ENCODE measurements around the gene KDM3B. TPM values are rescaled to one million over a fixed set of nuclear protein-coding genes. Genes with fewer than 3 reads are reported as not detected.

KDM3B gene
- total and polyA plus RNA-seq, 12 donors, result 23.2 to 68.4 (median 49.4) TPM

DNA sequence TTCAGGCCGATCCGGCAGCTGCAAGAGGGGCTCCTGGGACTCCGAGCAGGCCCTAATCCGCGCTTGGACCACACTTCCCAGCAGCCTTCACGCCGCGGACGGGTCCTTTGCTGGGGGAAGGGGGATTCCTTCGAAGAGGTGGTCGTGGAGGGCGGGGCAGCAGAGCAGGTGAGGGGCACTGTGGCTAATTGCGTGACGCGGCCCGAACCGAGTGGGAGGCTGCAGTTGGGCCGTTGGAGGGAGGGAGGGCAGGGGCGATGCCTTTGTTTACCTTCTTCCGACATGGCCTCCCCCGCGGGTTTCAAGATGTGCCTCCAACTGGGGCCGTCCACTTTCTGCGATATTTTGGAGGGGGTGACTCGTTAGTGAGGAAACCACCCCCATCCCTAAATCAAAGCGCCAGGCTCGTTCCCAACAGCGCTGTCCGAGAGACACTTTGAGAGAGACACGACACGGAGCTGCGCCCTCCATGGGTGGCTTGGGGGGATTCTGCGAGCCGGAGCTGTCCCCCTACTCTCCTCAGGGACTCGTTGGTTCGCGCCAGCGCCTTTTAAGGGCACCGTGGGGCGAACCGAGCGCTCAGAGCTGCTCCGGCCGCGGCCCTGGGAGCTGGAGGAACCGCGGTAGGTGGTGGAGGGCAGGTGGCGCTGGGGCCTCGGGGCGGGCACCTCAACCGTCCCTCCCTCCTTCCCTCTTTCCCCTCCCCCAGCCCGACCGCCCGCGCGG is 14.6 kb upstream of the KDM3B start, which contains the start of gene FAM53C:
Gene FAM53C, plus strand, starts transcription at position 582 of the 726 bp plus-strand sequence. CDS start 3,070 bp downstream, outside the sequence.
- H3K4me1 ChIP-seq (replicated peaks in 1 of 2), result peaks cover 20 to 31% of the 10 kb centered on the region in 2 donors
- peaks cover 0 to 19% of the 10 kb centered on the region in 2 donors for H3K36me3 ChIP-seq (replicated peaks in 1 of 2)
- peak within 1 kb of the TSS; percentile 84 to 98 (median 92) for H3K27ac ChIP-seq
- peak within 1 kb of the TSS; percentile 23 to 95 (median 71) for H3K4me3 ChIP-seq
- intact Hi-C loops (cut with DNase I), result no loop called here
- WGBS, 4 donors, result 0 to 1% (median 0%) methylated on average over 7 to 56 of the region's 56 CpGs
- no peaks in the 10 kb centered on the region for H3K9me3 ChIP-seq (replicated peaks in 1 of 3)
- peak; percentile 91 to 96 (median 93) for DNase-seq
- H3K27me3 ChIP-seq, result no peaks in the 10 kb centered on the region
- TF ChIP-seq POLR2A (IDR thresholded peaks at IDR 0.05), result peak; percentile 99
- TF ChIP-seq, protein P1, sequence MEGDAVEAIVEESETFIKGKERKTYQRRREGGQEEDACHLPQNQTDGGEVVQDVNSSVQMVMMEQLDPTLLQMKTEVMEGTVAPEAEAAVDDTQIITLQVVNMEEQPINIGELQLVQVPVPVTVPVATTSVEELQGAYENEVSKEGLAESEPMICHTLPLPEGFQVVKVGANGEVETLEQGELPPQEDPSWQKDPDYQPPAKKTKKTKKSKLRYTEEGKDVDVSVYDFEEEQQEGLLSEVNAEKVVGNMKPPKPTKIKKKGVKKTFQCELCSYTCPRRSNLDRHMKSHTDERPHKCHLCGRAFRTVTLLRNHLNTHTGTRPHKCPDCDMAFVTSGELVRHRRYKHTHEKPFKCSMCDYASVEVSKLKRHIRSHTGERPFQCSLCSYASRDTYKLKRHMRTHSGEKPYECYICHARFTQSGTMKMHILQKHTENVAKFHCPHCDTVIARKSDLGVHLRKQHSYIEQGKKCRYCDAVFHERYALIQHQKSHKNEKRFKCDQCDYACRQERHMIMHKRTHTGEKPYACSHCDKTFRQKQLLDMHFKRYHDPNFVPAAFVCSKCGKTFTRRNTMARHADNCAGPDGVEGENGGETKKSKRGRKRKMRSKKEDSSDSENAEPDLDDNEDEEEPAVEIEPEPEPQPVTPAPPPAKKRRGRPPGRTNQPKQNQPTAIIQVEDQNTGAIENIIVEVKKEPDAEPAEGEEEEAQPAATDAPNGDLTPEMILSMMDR (IDR thresholded peaks at IDR 0.05), result peak in 2 of 6 experiments; percentile 11 to 16

DNA sequence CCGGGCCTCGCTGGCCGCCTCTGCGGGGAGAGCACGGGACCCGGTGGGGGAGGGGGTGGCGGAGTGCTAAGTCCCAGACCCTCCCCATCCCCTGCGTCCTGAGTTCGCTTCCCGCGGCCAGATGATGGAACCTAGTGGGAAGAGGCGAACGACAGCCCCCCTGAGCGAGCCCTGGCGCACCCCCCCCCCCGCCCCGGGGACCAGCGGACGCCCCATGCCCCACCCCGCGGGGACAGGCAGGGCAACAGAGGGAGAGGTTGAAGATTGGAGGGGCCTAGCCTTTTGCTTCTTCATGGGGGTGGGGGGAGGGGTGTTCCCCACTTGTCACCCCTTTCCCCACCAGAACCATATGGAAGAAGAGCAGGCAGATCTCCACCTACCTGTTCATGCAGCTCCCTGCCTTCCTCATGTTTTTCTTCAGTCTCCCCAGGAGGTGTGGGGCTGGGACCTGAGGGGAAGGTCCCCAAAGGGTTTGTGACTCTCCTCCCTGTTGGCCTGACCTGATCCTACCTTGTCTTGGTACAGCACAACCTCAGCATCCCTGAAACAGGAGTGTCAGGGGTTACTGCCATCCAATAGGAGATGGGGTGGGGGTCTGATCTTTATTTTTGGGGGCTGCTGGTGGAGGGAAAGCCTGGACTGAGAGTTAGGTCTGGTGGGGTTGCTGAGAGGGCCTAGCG is 13.9 kb upstream of the KDM3B start:
- DNase-seq, result peak in 1 of 7 donors; percentile 50
- peaks cover 20 to 31% of the 10 kb centered on the region in 2 donors for H3K4me1 ChIP-seq (replicated peaks in 1 of 2)
- no peaks in the 10 kb centered on the region for H3K9me3 ChIP-seq (replicated peaks in 1 of 3)
- no peaks in the 10 kb centered on the region for H3K27me3 ChIP-seq
- WGBS, 4 donors, result 0 to 20% (median 2%) methylated on average over 1 to 22 of the region's 22 CpGs
- TF ChIP-seq POLR2A (IDR thresholded peaks at IDR 0.05), result no peak
- TF ChIP-seq, protein P1 (IDR thresholded peaks at IDR 0.05), result no peak
- intact Hi-C loops (cut with DNase I), result no loop called here
- H3K36me3 ChIP-seq (replicated peaks in 1 of 2), result peaks cover 0 to 24% of the 10 kb centered on the region in 2 donors
- H3K27ac ChIP-seq, result peak overlapping the region in 4 of 5 donors; percentile 84 to 98 (median 94)
- peak overlapping the region; percentile 23 to 95 (median 71) for H3K4me3 ChIP-seq

GRCh38 chr5:138339091-138339456 is 13.4 kb upstream of the KDM3B start:
- Histone ChIP-seq H3K4me1 (replicated peaks in 1 of 2) (peaks cover 20 to 31% of the 10 kb centered on the region in 2 donors), H3K4me3 (peak overlapping the region in 3 of 4 donors; percentile 49 to 95 (median 93)), H3K36me3 (replicated peaks in 1 of 2) (peaks cover 0 to 30% of the 10 kb centered on the region in 2 donors), H3K9me3 (replicated peaks in 1 of 3) (no peaks in the 10 kb centered on the region), H3K27me3 (no peaks in the 10 kb centered on the region), H3K27ac (peak overlapping the region in 4 of 5 donors; percentile 84 to 98 (median 94))
- intact Hi-C loops (cut with DNase I), result no loop called here
- TF ChIP-seq POLR2A (IDR thresholded peaks at IDR 0.05), result no peak
- TF ChIP-seq, protein P1 (IDR thresholded peaks at IDR 0.05), result no peak
- peak in 2 of 7 donors; percentile 18 to 34 for DNase-seq
- 3 to 26% (median 16%) methylated on average over 6 to 7 of the region's 7 CpGs for WGBS, 4 donors

DNA sequence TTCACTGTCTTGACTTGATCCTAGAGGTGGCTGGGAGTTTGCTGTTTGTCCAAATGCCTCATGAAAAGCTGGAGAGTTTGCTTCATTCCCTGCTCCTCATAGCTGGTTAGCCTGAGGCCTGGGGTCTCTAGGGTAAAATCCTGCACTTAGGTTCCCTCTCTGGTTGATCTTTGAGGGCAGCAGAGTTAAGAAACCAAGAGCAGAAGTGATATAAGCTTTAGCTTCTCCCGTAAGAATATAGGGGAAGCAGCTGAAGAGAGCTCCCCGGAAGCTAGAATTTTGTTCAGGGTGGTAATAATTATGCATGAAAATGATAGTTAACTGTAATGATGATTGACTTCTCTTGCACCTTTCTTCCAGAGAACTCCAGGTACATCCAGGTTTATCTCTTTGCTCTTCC is 13.0 kb upstream of the KDM3B start:
- peak overlapping the region in 2 of 4 donors; percentile 93 to 95 for H3K4me3 ChIP-seq
- H3K27me3 ChIP-seq, result no peaks in the 10 kb centered on the region
- peaks cover 0 to 34% of the 10 kb centered on the region in 2 donors for H3K36me3 ChIP-seq (replicated peaks in 1 of 2)
- no peak for TF ChIP-seq POLR2A (IDR thresholded peaks at IDR 0.05)
- TF ChIP-seq, protein P1 (IDR thresholded peaks at IDR 0.05), result no peak
- DNase-seq, result no peak
- 52 to 71% (median 63%) methylated on average over 2 of the region's 2 CpGs for whole genome bisulfite sequencing, 4 donors
- peaks cover 20 to 31% of the 10 kb centered on the region in 2 donors for H3K4me1 ChIP-seq (replicated peaks in 1 of 2)
- intact Hi-C loops (cut with DNase I), result no loop called here
- peak overlapping the region in 4 of 5 donors; percentile 84 to 98 (median 94) for H3K27ac ChIP-seq
- H3K9me3 ChIP-seq (replicated peaks in 1 of 3), result no peaks in the 10 kb centered on the region

All from adrenal gland (tissue), 12 donors.